Right lobe of liver (tissue), 6 donors: ENCODE results near the gene ACIN1. TPM values are rescaled to one million over a fixed set of nuclear protein-coding genes. Genes with fewer than 3 reads are reported as not detected.

Experiments
- ATAC-seq, 4 donors: fragments of 200-7000 bp; cut with Tn5 transposase; one replicate each; pipeline ENCODE4 v1.9.1; 2020; ENCODE audit warnings: mild to moderate bottlenecking in 4 of 4, moderate library complexity in 4 of 4
- DNase-seq, 3 donors: peaks; one replicate each; pipeline ENCODE4 v3.0.0-alpha.2; 2020
- H3K27ac ChIP-seq, 3 donors: fragments of 200-600 bp; one replicate each; pipeline ENCODE4 v1.8.0; 2022
- H3K27me3 ChIP-seq, 2 donors: fragments of 200-600 bp; one replicate each; pipeline ENCODE4 v1.8.0; 2022
- H3K36me3 ChIP-seq, 4 donors: fragments of 200-600 bp; sonication (generic) in 1 of 4; one replicate each; pipeline versions ENCODE4 v1.5.1 to v1.8.0; 2017 to 2022; ENCODE audit warnings: control low read depth in 1 of 4
- H3K4me1 ChIP-seq, 4 donors: fragments of 200-600 bp; sonication (generic) in 1 of 4; one replicate each; pipeline versions ENCODE4 v1.5.1 to v1.8.0; 2017 to 2022; ENCODE audit warnings: control low read depth in 1 of 4
- H3K4me3 ChIP-seq, 3 donors: fragments of 200-600 bp; one replicate each; pipeline ENCODE4 v1.8.0; 2022
- H3K9me3 ChIP-seq, 4 donors: fragments of 200-600 bp; sonication (generic) in 1 of 4; one replicate each; pipeline versions ENCODE4 v1.5.1 to v1.8.0; 2017 to 2022; ENCODE audit warnings: control low read depth in 1 of 4
- POLR2A ChIP-seq: fragments of 450-650 bp; IDR thresholded peaks from one replicate; pipeline ENCODE4 v1.6.1; 2017; ENCODE audit warnings: antibody characterized with exemption, mild to moderate bottlenecking
- WGBS: methylation state at CpG from one replicate; pipeline ENCODE4 v1.1.6; 2018; ENCODE audit warnings: low coverage, low lambda C conversion rate; ENCODE audit not compliant: insufficient coverage; ENCODE audit errors: missing lambda C conversion rate; 5-methylcytosine and 5-hydroxymethylcytosine counted together
- intact Hi-C, 2 donors: fragments of 100-400 bp; cut with DNase I; formaldehyde crosslinking; loops; one replicate each; pipeline versions ENCODE4 v1.11.2 to v1.14.1; 2022
- total RNA-seq, 6 experiments: library from RNA; depleted of rRNA in 2 of 6; stranded (reverse); fragments of >200 nt in 2 of 6; fragmentation: NEBNext Ultra II Directional in 3 of 6; extraction: Animal tissue kit (Norgen Biotek cat#: 25700) in 3 of 6; gene quantifications; one replicate each; pipeline versions ENCODE4 v1.1.0 to v1.2.4, GENCODE V29; 2016 to 2023
- TF ChIP-seq, protein P1 (sequence below), 4 donors: fragments of 200-600 bp in 3 of 4; fragments of 450-650 bp in 1 of 4; IDR thresholded peaks; one replicate each; pipeline versions ENCODE4 v1.5.1 to v1.8.0; 2016 to 2022; ENCODE audit warnings: antibody characterized with exemption in 4 of 4, mild to moderate bottlenecking in 2 of 4
- donor health status: DM: no; HTN: yes; CAD: no.
- donor health status: DM: no; HTN: no; CAD: no.
- donor health status: DM: no; HTN: no; CAD: no.
- donor health status: DM: no; HTN: yes; CAD: no.
- donor health status: DM: no; HTN: yes; CAD: no.

ACIN1 gene
- total RNA-seq, 6 experiments from 2014 or later: 40.5 to 66.1 (median 52.9) TPM

DNA sequence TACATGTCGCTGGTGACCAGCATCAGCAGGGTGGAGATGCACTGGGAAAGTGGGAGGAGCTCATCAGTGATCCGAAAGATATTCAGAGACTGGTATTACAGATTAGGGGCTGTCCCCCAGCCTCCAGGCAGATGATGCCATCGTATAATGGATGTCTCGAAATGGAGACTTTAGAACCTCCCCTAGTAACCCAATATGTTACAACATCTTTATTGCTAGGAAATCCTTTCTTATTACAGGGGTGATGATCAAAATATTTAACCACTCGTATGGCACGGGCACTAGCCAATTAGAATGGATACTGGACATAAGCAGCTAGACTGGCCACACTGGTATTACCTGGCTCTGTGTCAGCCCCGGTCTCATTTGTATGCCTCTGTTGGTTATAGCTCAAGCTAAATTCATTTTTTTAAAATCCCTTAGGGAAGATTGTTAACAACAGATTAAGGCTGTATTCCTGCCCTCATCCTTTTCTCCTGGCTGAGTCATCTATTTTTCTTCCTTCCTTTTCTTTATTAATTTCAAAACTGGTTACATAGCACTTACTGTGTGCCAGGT lies 34.9 kb upstream of the ACIN1 start:
- Histone ChIP-seq H3K4me1 (no peaks in the 10 kb centered on the region), H3K27ac (no peak overlapping the region), H3K4me3 (no peak overlapping the region), H3K36me3 (no peaks in the 10 kb centered on the region), H3K9me3 (no peaks in the 10 kb centered on the region), H3K27me3 (no peaks in the 10 kb centered on the region)
- 66% methylated on average over 7 of the region's 7 CpGs for WGBS
- intact Hi-C loops: loop anchor here (5.0 to 10.0 kb wide), 2 partner anchors 57 to 255 kb away; no protein-coding TSS in a partner anchor
- TF ChIP-seq, protein P1, sequence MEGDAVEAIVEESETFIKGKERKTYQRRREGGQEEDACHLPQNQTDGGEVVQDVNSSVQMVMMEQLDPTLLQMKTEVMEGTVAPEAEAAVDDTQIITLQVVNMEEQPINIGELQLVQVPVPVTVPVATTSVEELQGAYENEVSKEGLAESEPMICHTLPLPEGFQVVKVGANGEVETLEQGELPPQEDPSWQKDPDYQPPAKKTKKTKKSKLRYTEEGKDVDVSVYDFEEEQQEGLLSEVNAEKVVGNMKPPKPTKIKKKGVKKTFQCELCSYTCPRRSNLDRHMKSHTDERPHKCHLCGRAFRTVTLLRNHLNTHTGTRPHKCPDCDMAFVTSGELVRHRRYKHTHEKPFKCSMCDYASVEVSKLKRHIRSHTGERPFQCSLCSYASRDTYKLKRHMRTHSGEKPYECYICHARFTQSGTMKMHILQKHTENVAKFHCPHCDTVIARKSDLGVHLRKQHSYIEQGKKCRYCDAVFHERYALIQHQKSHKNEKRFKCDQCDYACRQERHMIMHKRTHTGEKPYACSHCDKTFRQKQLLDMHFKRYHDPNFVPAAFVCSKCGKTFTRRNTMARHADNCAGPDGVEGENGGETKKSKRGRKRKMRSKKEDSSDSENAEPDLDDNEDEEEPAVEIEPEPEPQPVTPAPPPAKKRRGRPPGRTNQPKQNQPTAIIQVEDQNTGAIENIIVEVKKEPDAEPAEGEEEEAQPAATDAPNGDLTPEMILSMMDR (IDR thresholded peaks at IDR 0.05): no peak
- ATAC-seq (no peak), DNase-seq (no peak)

DNA sequence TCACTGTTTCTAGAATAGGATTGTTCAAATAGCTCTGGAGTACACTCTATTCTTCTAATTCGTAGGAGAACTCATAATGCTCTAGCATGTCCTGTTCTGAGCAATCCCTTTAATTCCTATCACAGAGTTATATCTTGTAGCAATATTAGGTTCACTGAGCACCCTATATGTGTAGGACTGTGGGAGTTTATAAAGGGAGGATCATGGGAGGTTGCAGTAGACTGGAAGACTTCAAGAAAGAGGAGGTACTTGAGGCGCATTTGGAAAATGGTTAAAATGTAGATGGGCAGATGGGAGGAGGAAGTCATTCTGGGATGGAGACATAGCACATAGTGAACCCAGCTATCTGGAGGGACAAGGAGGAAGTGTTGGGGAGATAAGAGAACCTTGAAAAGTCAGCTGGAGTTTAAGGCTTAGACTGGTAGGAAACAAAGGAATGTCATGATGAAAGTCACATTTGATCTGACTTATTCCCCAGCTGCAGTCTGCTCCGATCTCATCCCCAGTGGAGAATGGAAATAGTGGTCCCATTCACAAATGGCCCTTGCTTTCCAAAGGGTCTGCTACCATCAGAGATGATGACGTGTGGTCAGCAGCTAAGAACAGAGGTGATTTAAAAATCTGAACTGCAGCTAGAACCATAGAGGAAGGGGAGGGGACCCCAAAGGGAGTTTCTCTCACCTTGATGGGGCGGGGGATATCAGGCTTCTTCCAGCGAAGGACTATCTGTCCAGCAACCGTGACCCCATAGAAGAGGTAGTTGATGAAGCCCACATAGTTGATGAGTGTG lies 34.2 kb upstream of the ACIN1 start:
- TF ChIP-seq POLR2A: no peak
- TF ChIP-seq, protein P1 (IDR thresholded peaks at IDR 0.05): no peak
- Histone ChIP-seq H3K4me3 (no peak overlapping the region), H3K36me3 (no peaks in the 10 kb centered on the region), H3K4me1 (no peaks in the 10 kb centered on the region), H3K9me3 (no peaks in the 10 kb centered on the region), H3K27me3 (no peaks in the 10 kb centered on the region), H3K27ac (no peak overlapping the region)
- ATAC-seq: peak; percentile 43 to 56 (median 48)
- 67% methylated on average over 5 of the region's 7 CpGs for WGBS
- no peak for DNase-seq
- intact Hi-C loops: loop anchor here (5.0 to 10.0 kb wide), 2 partner anchors 58 to 256 kb away; no protein-coding TSS in a partner anchor

DNA sequence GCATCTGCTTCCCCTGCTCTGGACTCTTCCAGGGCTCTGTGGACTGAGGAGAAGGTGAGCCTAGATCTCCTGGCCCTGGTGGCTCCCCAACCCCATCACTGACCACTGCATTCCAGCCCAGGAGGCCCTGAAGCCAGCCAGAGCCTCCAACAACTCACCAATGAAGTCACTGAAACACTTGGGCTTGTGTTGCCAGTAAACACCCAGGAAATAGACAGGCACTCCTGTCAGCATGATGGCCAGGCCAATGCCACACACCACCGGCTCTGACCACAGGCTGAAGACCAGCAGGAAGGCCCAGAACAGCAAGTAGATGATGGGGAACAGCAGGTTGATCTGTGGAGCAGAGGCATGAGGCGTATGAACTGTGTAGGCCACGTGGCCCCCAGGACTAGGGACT lies 32.9 kb upstream of the ACIN1 start:
- Histone ChIP-seq H3K9me3 (no peaks in the 10 kb centered on the region), H3K27ac (no peak overlapping the region), H3K4me1 (no peaks in the 10 kb centered on the region), H3K27me3 (no peaks in the 10 kb centered on the region), H3K36me3 (no peaks in the 10 kb centered on the region), H3K4me3 (no peak overlapping the region)
- intact Hi-C loops: loop anchor here (5.0 to 10.0 kb wide), 2 partner anchors 59 to 257 kb away; no protein-coding TSS in a partner anchor
- ATAC-seq (no peak), DNase-seq (no peak)
- WGBS: no CpG with 5 or more reads among the region's 3 CpGs
- TF ChIP-seq POLR2A: no peak
- TF ChIP-seq, protein P1 (IDR thresholded peaks at IDR 0.05): no peak

DNA sequence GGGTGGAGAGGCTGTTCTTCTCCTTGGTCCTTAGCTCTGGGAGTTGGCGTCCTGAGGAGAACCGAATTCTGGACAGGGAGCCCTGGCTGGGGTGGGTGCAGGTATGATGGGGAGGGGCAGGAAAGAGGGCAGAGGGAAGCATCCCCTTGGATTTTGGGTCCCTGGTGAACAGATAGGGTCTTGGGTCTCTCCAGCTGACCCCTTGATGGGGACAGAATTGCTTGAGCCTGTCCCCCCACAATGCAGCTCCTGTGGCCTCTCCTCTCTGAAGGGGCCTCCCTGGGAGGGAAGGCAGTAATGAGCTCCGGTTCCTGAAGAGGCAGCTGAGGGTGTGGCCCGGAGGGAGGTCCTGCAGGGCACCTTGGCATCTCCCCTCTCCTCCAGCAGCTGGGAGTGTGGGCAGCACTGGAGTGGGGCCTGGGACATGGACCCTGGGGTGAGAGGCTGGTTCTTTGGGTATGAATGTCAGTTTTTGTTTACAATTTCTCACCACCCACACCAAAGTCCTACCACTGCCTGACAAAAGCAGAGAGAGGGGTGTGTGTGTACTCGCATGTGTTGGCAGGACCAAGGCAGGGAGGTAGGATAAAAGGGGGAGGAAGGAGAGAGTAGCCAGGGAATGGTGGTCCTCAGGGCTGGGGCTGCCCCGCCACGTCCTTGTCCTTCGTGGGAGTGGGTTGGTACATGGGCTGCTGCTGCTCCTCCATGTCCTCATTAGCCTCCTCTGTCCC lies 31.8 kb upstream of the ACIN1 start:
- no peak for TF ChIP-seq POLR2A
- TF ChIP-seq, protein P1 (IDR thresholded peaks at IDR 0.05): no peak
- Histone ChIP-seq H3K9me3 (no peaks in the 10 kb centered on the region), H3K36me3 (no peaks in the 10 kb centered on the region), H3K4me1 (no peaks in the 10 kb centered on the region), H3K4me3 (no peak overlapping the region), H3K27me3 (no peaks in the 10 kb centered on the region), H3K27ac (no peak overlapping the region)
- ATAC-seq (no peak), DNase-seq (no peak)
- intact Hi-C loops: loop anchor here (5.0 to 10.0 kb wide), 2 partner anchors 61 to 258 kb away; no protein-coding TSS in a partner anchor
- 100% methylated on average over 1 of the region's 8 CpGs for WGBS
